ENCODE results near the gene RPL12.

DNA sequence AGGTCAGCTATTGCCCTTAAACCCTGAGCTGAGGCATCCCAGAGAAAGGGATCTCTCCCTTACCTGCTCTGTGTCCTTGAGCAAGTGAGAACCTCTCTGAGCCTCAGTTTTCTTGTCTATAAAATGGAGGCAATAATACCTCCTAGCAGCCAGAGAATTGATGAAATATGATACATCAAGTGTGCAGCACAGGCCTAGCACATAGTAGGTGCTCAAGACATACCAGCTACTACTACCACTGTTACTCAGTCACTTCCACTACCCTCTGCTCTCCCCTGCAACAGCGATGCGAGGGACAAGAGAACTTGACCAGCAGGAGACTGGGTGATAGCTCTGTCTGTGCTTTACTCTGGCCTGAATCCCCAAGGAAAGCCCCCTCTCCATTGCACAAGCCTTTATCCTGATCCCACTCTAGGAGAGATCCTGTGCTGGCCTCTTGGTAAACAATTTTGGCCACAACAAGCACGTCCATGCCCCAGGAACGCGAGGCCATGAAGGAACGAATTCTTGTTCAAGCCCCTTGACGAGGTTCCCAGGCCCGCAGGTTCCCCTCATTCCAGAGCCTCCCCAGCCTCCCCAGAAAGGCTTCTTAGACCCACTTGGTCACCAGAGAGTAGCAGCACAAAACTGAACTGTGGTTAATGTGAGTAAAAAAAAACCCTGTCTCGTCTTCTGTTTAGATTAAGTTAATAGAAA, 39.5 kb upstream of the RPL12 start:
- no peak for TF ChIP-seq POLR2A (IDR thresholded peaks at IDR 0.05; ENCODE audit: low read depth, low read length)
- no peak for TF ChIP-seq POLR2AphosphoS5 (IDR thresholded peaks at IDR 0.05; ENCODE audit: low read depth, low read length)
- TF ChIP-seq TAF1 (IDR thresholded peaks at IDR 0.05; ENCODE audit: borderline replicate concordance, low read depth, low read length) = no peak
